Stimulated activated CD4-positive, alpha-beta T cell treated with anti-CD3 and anti-CD28 coated beads, Interleukin-15, amount 100 ng/mL, for 24 hours (primary cell): ENCODE data around the gene STK32B.
"Not testable (repeated sequence)": the region's sequence is repeated elsewhere in the genome, so short reads cannot be mapped to it uniquely, and the experiment has no call there.

ENCODE experiments used
- DNase-seq: peaks from one replicate; pipeline ENCODE4 v3.0.0-alpha.2; 2020

Gene STK32B

GRCh38 chr4:5213087-5213595 is 161.9 kb downstream of the STK32B start:
- DNase-seq = no peak

GRCh38 chr4:5215321-5215720 is 164.0 kb downstream of the STK32B start:
- no peak for DNase-seq

GRCh38 chr4:5217421-5217820 is 166.1 kb downstream of the STK32B start:
- DNase-seq = no peak

GRCh38 chr4:5218376-5219069 is 167.2 kb downstream of the STK32B start:
- no peak for DNase-seq

GRCh38 chr4:5220028-5220427 is 168.7 kb downstream of the STK32B start:
- DNase-seq = no peak

GRCh38 chr4:5222047-5222446 is 170.8 kb downstream of the STK32B start:
- no peak for DNase-seq

GRCh38 chr4:5222951-5223350 is 171.7 kb downstream of the STK32B start:
- no peak for DNase-seq

- no peak for DNase-seq
These were observed 173.1 kb downstream of the STK32B start for GRCh38 chr4:5224340-5224739.

- no peak for DNase-seq
These were observed 181.3 kb downstream of the STK32B start for GRCh38 chr4:5232549-5232948.

- DNase-seq = no peak
These were observed 185.9 kb downstream of the STK32B start for GRCh38 chr4:5237086-5237660.

- no peak for DNase-seq
These were observed 186.9 kb downstream of the STK32B start for GRCh38 chr4:5238173-5238572.

- peak; percentile 7 for DNase-seq
These were observed 195.8 kb downstream of the STK32B start for GRCh38 chr4:5247061-5247460.

GRCh38 chr4:5247735-5248134 is 196.5 kb downstream of the STK32B start:
- DNase-seq = no peak

- DNase-seq = no peak
These were observed 198.4 kb downstream of the STK32B start for GRCh38 chr4:5249727-5250126.

GRCh38 chr4:5250536-5250935 is 199.3 kb downstream of the STK32B start:
- not testable (repeated sequence) for DNase-seq

- no peak for DNase-seq
These were observed 205.1 kb downstream of the STK32B start for GRCh38 chr4:5256421-5256820.

GRCh38 chr4:5257086-5257485 is 205.8 kb downstream of the STK32B start:
- DNase-seq = no peak

- no peak for DNase-seq
These were observed 208.2 kb downstream of the STK32B start for GRCh38 chr4:5259471-5259870.

- no peak for DNase-seq
These were observed 208.8 kb downstream of the STK32B start for GRCh38 chr4:5260121-5260520.

- no peak for DNase-seq
These were observed 210.6 kb downstream of the STK32B start for GRCh38 chr4:5261866-5262265.

- no peak for DNase-seq
These were observed 215.7 kb downstream of the STK32B start for GRCh38 chr4:5266991-5267390.

GRCh38 chr4:5267408-5267807 is 216.1 kb downstream of the STK32B start:
- DNase-seq = no peak

GRCh38 chr4:5276475-5277075 is 225.3 kb downstream of the STK32B start:
- DNase-seq = no peak

- no peak for DNase-seq
These were observed 225.8 kb downstream of the STK32B start for GRCh38 chr4:5277079-5277478.
